22Rv1 (cell line): ENCODE results near the gene SASH1.

Experiments used
- H3K27ac ChIP-seq: fragments of 450-650 bp; 2 replicates; pipeline ENCODE4 v1.5.1; 2017
- ZFX ChIP-seq: fragments of 450-650 bp; IDR thresholded peaks from 2 replicates; pipeline ENCODE4 v1.6.1; 2017; ENCODE audit warnings: antibody characterized with exemption, borderline replicate concordance
- TF ChIP-seq, protein P1 (sequence below): fragments of 450-650 bp; IDR thresholded peaks from 2 replicates; pipeline ENCODE4 v1.5.1; 2017; ENCODE audit warnings: mild to moderate bottlenecking

Gene SASH1

DNA sequence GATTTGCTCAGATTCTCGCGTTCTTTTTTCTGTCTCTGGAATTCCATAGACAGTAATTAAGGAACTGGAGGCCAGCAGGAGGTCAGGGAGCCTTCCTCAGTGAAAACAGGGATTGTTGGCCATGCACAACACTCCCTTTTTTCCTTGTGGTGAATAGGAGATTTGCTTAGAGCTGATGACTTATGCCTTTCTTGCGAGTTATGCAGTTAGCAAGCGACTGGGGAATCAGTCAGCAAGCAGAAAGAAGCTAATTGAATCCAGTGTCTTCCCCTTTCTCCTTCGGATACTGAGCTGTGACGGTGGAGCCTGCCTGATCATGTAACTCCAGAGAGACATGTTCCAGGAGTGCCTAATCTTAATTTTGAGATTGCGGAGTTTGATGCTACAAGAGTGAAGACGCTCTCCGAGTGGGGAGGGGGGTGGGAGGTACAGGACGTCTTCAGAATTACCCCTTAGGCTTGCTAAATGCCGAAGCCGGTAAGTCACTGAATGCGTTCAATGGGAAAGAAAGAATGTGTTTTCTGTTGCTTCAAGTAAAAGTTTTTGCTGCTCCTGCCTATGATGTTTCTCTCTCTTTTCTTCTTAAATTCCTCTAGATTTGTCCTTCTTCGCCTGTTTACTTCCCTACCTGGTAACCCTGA is 165.9 kb downstream of the SASH1 start:
- TF ChIP-seq ZFX, result no peak
- TF ChIP-seq, protein P1, sequence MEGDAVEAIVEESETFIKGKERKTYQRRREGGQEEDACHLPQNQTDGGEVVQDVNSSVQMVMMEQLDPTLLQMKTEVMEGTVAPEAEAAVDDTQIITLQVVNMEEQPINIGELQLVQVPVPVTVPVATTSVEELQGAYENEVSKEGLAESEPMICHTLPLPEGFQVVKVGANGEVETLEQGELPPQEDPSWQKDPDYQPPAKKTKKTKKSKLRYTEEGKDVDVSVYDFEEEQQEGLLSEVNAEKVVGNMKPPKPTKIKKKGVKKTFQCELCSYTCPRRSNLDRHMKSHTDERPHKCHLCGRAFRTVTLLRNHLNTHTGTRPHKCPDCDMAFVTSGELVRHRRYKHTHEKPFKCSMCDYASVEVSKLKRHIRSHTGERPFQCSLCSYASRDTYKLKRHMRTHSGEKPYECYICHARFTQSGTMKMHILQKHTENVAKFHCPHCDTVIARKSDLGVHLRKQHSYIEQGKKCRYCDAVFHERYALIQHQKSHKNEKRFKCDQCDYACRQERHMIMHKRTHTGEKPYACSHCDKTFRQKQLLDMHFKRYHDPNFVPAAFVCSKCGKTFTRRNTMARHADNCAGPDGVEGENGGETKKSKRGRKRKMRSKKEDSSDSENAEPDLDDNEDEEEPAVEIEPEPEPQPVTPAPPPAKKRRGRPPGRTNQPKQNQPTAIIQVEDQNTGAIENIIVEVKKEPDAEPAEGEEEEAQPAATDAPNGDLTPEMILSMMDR, result no peak
- H3K27ac ChIP-seq, result no peak overlapping the region

DNA sequence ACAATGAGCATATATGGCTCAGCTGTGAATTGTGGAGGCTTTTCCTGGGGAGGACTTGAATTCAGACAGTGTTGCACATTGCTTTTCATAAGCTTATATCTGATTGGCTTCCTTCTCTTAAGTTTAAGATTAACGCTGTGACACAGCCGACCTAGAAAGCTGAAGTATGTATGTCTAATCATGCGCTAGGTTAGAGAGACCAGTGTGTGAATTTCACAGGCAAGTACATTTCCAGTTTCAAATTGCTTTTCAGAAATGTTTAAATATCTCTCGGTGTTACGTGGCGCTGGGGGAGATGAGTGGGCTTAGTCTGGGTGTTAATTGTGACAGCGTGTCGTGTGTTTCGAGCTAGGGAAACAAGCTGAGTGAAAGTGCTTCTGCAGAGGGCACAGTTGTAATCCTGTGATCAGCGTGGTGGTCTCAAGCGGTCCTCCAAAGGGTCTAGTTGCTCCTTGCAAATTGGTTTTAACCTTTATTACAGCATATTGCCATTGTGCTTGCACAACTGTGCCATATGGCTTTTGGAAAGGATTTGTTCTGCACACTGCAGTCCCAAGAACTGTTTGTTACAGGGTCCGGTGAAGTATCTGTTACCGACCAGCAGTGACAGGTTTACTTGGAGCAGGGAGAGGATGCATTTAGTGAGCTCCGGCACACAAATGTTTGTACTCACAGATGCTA is 166.6 kb downstream of the SASH1 start:
- H3K27ac ChIP-seq, result no peak overlapping the region
- TF ChIP-seq ZFX, result no peak
- TF ChIP-seq, protein P1, result no peak

DNA sequence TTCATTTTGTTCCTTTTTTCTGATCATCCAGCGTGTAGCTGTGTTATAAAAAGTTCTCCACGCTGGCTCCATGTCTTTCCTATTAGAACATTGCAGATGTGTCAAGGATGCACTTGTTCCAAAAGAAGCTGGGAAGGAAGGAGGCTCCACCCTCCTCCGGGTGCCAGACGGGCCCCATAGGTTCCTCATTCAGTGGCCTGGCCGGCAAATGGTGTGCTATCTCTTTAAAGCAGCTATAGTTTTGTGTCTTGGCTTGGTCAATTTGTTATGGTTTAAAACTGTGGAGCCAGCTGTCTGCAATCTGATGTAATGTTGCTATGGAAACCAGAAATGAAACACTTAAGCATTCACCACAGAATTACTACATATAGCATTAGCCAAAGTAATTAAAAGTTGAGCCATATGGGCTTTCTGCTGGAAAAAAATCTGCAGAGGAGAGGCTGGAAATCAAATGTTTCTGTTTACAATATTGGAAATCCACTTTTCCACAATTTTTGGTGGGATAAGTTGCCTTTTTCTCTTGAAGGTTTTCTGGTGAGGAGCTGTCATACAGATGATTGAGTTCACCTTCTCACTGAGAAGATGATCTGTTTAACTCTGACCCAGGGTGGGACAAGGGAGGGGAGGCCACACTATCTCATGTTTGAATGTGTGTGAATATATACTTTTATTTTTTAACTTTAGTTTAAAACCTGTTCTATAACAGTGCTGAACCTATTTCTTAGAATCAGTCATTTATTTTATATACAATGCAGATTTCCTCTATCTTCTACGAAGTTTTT is 167.4 kb downstream of the SASH1 start:
- no peak overlapping the region for H3K27ac ChIP-seq
- no peak for TF ChIP-seq ZFX
- TF ChIP-seq, protein P1, result no peak

DNA sequence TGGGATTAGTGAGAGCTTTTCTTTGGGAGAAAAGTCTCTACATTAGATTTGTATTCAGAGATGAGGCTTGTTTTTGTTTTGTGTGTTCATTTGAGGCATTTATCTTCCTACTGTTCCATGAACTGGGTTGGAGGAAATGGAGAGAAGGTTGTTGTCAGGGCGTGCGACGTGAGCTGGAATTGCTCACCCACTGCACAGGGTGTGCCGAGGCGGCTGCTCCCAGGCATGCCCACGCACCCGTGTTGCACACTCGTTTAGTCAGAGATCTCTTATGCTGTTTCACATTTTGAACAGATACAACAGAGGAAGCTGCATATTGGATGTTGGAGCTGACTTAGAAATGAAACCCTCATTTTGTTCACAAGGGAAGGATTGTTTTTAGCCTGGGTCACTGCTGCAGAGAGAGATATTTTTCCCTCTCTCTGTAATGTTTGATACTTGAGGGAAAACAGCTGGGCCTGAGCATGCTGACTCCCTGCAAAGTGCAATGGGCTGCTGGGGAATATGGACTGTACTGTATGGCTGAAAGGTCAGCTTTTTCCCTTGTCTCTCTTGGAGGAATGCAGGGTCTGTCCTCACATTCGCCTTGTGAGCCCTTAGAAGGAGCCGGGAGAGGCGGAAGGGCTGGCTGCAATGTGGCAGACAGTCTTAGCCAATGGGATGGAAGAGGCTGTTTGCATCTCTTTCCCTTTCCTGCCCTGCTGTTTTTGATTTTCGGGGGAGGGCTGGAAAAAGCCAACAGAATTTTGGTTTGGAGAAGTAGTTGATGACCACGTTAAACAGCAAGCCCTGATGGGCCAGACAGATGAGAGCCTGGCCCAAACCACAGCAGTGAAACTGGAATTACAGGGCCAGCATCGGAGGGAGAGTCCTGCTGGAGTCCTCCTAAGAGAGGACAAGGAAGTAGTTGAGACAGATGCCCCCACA is 170.8 kb downstream of the SASH1 start:
- no peak for TF ChIP-seq ZFX
- TF ChIP-seq, protein P1, result no peak
- no peak overlapping the region for H3K27ac ChIP-seq

DNA sequence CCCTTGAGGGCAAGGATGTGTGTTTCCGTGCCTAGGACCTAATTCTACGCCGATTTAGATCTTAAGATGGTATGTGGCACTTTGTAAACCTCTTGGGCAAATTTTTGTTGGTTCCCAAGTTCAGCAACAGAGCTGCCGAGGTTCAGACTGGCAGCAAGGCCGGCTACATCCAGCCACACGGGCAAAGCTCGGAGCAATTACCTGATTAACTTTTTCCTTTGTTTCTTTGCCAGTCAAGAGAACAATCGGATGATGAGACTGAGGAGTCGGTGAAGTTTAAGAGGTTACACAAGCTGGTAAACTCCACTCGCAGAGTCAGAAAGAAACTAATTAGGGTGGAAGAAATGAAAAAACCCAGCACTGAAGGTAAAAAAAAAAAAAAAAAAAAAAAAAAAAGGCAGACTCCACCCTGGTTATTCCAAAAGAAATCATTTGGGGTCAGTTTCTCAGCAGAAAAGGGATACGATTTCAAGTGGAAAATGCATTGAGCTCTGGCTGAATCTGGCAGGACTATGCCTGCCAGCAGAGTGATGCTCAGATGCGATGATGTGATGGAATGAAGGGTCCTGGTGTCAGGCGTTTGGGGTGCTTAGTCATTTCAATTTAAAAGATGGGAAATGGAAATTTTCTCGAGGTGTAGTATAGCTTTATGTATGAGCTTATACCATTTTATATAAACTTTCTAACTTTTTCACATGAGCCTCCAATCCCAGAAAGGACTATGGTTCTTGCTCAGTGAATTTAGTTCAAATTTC is 171.6 kb downstream of the SASH1 start:
- no peak for TF ChIP-seq ZFX
- TF ChIP-seq, protein P1, result no peak
- H3K27ac ChIP-seq, result no peak overlapping the region

DNA sequence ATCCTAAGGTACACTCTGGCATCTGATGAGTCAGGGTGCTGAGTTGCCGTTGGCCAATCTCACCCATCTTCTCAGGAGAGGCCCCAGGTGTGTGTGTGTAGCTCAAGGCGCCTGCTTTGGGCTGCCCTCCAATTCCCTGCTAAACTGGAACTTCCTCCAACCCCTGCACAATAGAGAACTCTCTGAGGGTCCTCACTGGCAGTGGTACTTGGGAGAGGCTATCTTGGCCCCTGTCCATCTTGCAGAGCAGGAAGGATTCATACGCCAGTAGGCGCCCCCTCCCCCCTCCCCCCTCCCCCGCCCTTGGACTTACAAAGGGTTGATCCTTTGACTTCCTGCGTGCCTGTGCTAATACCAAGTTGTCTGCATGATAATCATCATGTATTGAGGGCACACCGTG is 173.6 kb downstream of the SASH1 start:
- H3K27ac ChIP-seq, result no peak overlapping the region
- TF ChIP-seq ZFX, result no peak
- TF ChIP-seq, protein P1, result no peak
